Fibroblast of lung (primary cell): Measurements from ENCODE around the gene TRAF4. TPM values are rescaled to one million over a fixed set of nuclear protein-coding genes. Genes with fewer than 3 reads are reported as not detected.
"Not testable (repeated sequence)": the region's sequence is repeated elsewhere in the genome, so short reads cannot be mapped to it uniquely, and the experiment has no call there.

Experiments
- DNase-seq, 2 donors: peaks; one replicate each; pipeline versions ENCODE4 v3.0.0 to v3.0.0-alpha.2; 2010; ENCODE audit warnings: low read depth in 2 of 2
- H2AFZ ChIP-seq: 2 replicates; pipeline ENCODE4 v1.5.1; 2012; ENCODE audit warnings: low read length, control low read depth, inconsistent platforms
- H3K27ac ChIP-seq: 2 replicates; pipeline ENCODE4 v1.5.1; 2011; ENCODE audit warnings: low read length, control low read depth; ENCODE audit not compliant: insufficient read depth
- H3K27me3 ChIP-seq: 2 replicates; pipeline ENCODE4 v1.5.1; 2011; ENCODE audit warnings: mild to moderate bottlenecking, low read length; ENCODE audit not compliant: control insufficient read depth, insufficient read depth
- H3K36me3 ChIP-seq: 2 replicates; pipeline ENCODE4 v1.5.1; 2011; ENCODE audit warnings: low read length; ENCODE audit not compliant: control insufficient read depth, insufficient read depth
- H3K4me1 ChIP-seq: 2 replicates; pipeline ENCODE4 v1.5.1; 2011; ENCODE audit warnings: low read length; ENCODE audit not compliant: control insufficient read depth, insufficient read depth; ENCODE audit errors: extremely low read depth
- H3K4me2 ChIP-seq: 2 replicates; pipeline ENCODE4 v1.5.1; 2011; ENCODE audit warnings: low read length, control low read depth; ENCODE audit not compliant: insufficient read depth; ENCODE audit errors: extremely low read depth
- H3K4me3 ChIP-seq, 4 experiments: fragments of 200-600 bp in 1 of 4; sonication (generic) in 1 of 4; replicated peaks in 1 of 4; 2 replicates each; pipeline ENCODE4 v1.5.1; 2011 to 2016; ENCODE audit warnings: low read length in 4 of 4, low read depth in 3 of 4, mild to moderate bottlenecking in 3 of 4, control low read depth in 2 of 4, inconsistent platforms in 1 of 4, mixed read lengths in 1 of 4; ENCODE audit not compliant: insufficient read depth in 1 of 4; ENCODE audit errors: control extremely low read depth in 1 of 4
- H3K79me2 ChIP-seq: 2 replicates; pipeline ENCODE4 v1.5.1; 2012; ENCODE audit warnings: mild to moderate bottlenecking, low read length, inconsistent platforms; ENCODE audit not compliant: control insufficient read depth, insufficient read depth
- H3K9ac ChIP-seq: 2 replicates; pipeline ENCODE4 v1.5.1; 2011; ENCODE audit warnings: mild to moderate bottlenecking, low read length, control low read depth; ENCODE audit not compliant: insufficient read depth
- H3K9me3 ChIP-seq: 2 replicates; pipeline ENCODE4 v1.5.1; 2012; ENCODE audit warnings: low read depth, low read length; ENCODE audit not compliant: control insufficient read depth, insufficient read depth
- H4K20me1 ChIP-seq: 2 replicates; pipeline ENCODE4 v1.5.1; 2011; ENCODE audit warnings: low read length; ENCODE audit not compliant: control insufficient read depth, insufficient read depth; ENCODE audit errors: extremely low read depth
- CTCF ChIP-seq, 2 donors: IDR thresholded peaks in 1 of 2; conservative IDR thresholded peaks in 1 of 2; 1 replicate in 1 of 2; 2 replicates in 1 of 2; pipeline ENCODE4 v1.5.1; 2011 to 2012; ENCODE audit warnings: low read length in 2 of 2, control low read depth in 1 of 2, inconsistent platforms in 1 of 2, low read depth in 1 of 2, mild to moderate bottlenecking in 1 of 2
- EZH2 ChIP-seq: IDR thresholded peaks from 2 replicates; pipeline ENCODE4 v1.5.1; 2012; ENCODE audit warnings: low read length, control low read depth, mild to moderate bottlenecking; ENCODE audit errors: missing control alignments
- polyA plus RNA-seq, 2 donors: library from polyadenylated mRNA; depleted of rRNA in 1 of 2; stranded (reverse) in 1 of 2; unstranded in 1 of 2; fragments of >200 nt; gene quantifications; 2 replicates each; pipeline ENCODE4 v1.2.1, GENCODE V29; 2011 to 2012; ENCODE audit warnings: missing spikeins in 1 of 2
- total RNA-seq: library from RNA; depleted of rRNA; stranded (reverse); fragments of >200 nt; gene quantifications from 2 replicates; pipeline ENCODE4 v1.2.1, GENCODE V29; 2014

Gene TRAF4
- total and polyA plus RNA-seq, 2 donors (not counting 1 experiment from before 2014, with no cell fraction given): 17.5 to 28.7 TPM

GRCh38 chr17:28735242-28735722 is 8.5 kb upstream of the TRAF4 start:
- Histone ChIP-seq H3K9ac (no peak overlapping the region), H3K4me2 (no peak overlapping the region), H2AFZ (no peak overlapping the region), H3K27me3 (no peaks in the 10 kb centered on the region), H3K9me3 (no peaks in the 10 kb centered on the region), H3K4me1 (no peaks in the 10 kb centered on the region), H3K36me3 (no peaks in the 10 kb centered on the region), H3K4me3 (no peak overlapping the region), H3K27ac (no peak overlapping the region), H3K79me2 (no peaks in the 10 kb centered on the region), H4K20me1 (no peaks in the 10 kb centered on the region)
- TF ChIP-seq EZH2 (no peak), CTCF (conservative IDR thresholded peaks at IDR 0.05 in 1 of 2, IDR thresholded peaks at IDR 0.05 in 1 of 2; ENCODE audit: low read depth in 1 of 2, low read length in 2 of 2) (no peak)
- DNase-seq: no peak

GRCh38 chr17:28735913-28736769 is 7.7 kb upstream of the TRAF4 start:
- not testable (repeated sequence) for DNase-seq, H3K36me3 ChIP-seq, H3K9me3 ChIP-seq, H4K20me1 ChIP-seq, H3K4me3 ChIP-seq, H3K27me3 ChIP-seq, H3K4me2 ChIP-seq, H3K27ac ChIP-seq, H2AFZ ChIP-seq, H3K9ac ChIP-seq, H3K4me1 ChIP-seq, H3K79me2 ChIP-seq

DNA sequence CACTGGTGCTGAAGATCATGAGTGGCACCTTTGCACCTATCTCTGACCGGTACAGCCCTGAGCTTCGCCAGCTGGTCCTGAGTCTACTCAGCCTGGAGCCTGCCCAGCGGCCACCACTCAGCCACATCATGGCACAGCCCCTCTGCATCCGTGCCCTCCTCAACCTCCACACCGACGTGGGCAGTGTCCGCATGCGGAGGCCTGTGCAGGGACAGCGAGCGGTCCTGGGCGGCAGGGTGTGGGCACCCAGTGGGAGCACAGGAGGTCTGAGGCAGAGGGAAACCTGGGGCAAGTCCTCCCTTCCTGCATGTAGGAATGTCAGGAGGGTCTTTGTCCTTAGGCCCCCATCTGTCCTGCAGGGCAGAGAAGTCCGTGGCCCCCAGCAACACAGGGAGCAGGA is 6.5 kb upstream of the TRAF4 start:
- Histone ChIP-seq H3K4me1 (no peaks in the 10 kb centered on the region), H3K9ac (no peak overlapping the region), H2AFZ (no peak overlapping the region), H3K4me3 (no peak overlapping the region), H3K36me3 (no peaks in the 10 kb centered on the region), H3K27ac (no peak overlapping the region), H3K79me2 (no peaks in the 10 kb centered on the region), H3K9me3 (no peaks in the 10 kb centered on the region), H3K4me2 (no peak overlapping the region), H4K20me1 (no peaks in the 10 kb centered on the region), H3K27me3 (no peaks in the 10 kb centered on the region)
- DNase-seq: no peak
- TF ChIP-seq CTCF (conservative IDR thresholded peaks at IDR 0.05 in 1 of 2, IDR thresholded peaks at IDR 0.05 in 1 of 2; ENCODE audit: low read depth in 1 of 2, low read length in 2 of 2): no peak
- no peak for TF ChIP-seq EZH2
